ENCODE results near the gene RIF1. TPM values are rescaled to one million over a fixed set of nuclear protein-coding genes. Genes with fewer than 3 reads are reported as not detected.

The RIF1 gene
- total RNA-seq, 1 donor from 2014 or later: 96.4 TPM

DNA sequence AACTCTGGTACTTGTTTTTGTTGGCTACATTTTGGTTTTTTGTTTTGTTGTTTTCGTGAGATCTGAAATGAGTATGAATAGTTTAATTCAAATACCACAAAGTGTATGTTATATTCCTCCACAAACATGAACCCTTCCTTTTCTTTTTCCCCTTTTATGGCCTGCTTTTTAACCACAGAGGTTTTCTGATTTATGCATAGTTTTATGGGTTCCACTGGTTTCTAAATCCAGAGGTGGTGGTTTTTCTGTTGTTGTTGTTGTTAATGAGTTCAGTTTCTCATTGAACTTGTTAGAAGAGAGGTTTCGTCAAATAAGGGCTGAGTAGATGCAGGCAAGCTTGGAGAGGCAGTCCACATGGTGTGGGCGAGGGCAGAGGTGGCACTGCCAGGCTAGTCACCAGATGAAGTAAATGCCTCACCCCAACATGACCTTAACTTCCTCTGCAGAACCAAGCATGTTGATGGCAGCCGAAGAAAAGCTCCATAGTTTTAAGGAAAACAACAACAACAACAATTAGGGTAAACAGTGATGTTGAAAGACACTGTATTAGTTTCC is 72.5 kb downstream of the RIF1 start:
- Histone ChIP-seq H3F3A (ENCODE audit: low read depth) (peaks cover 9% of the 10 kb centered on the region), H3K79me2 (ENCODE audit: low read depth) (peaks cover 9% of the 10 kb centered on the region), H4K20me1 (ENCODE audit: low read depth) (no peaks in the 10 kb centered on the region), H2AFZ (replicated peaks) (no peak overlapping the region), H3K9ac (no peak overlapping the region), H3K9me3 (ENCODE audit: low read depth) (no peaks in the 10 kb centered on the region), H3K27me3 (no peaks in the 10 kb centered on the region), H3K27ac (no peak overlapping the region), H3K4me1 (no peaks in the 10 kb centered on the region), H3K4me3 (no peak overlapping the region), H3K36me3 (peaks cover 5% of the 10 kb centered on the region), H3K4me2 (no peak overlapping the region)
- H3K27me3 Mint-ChIP-seq (ENCODE audit: insufficient read depth, low read depth): no peaks in the 10 kb centered on the region
- H3K27ac Mint-ChIP-seq: no peak overlapping the region
- no peaks in the 10 kb centered on the region for H3K9me3 Mint-ChIP-seq
- no peak for DNase-seq (ENCODE audit: low spot score)
- TF ChIP-seq CTCF (IDR thresholded peaks at IDR 0.05) (no peak), EZH2phosphoT487 (IDR thresholded peaks at IDR 0.05) (no peak), EZH2 (IDR thresholded peaks at IDR 0.05) (no peak)
- H3K36me3 Mint-ChIP-seq: peaks cover 30% of the 10 kb centered on the region
- H3K4me1 Mint-ChIP-seq: no peaks in the 10 kb centered on the region
- H3K4me3 Mint-ChIP-seq: no peak overlapping the region

GRCh38 chr2:151483546-151483945 is 73.8 kb downstream of the RIF1 start:
- H3K9me3 Mint-ChIP-seq: no peaks in the 10 kb centered on the region
- no peak for DNase-seq (ENCODE audit: low spot score)
- Histone ChIP-seq H3K4me1 (no peaks in the 10 kb centered on the region), H3K9me3 (ENCODE audit: low read depth) (no peaks in the 10 kb centered on the region), H3K27me3 (no peaks in the 10 kb centered on the region), H3K79me2 (ENCODE audit: low read depth) (peaks cover 3% of the 10 kb centered on the region), H3F3A (ENCODE audit: low read depth) (peaks cover 9% of the 10 kb centered on the region), H4K20me1 (ENCODE audit: low read depth) (no peaks in the 10 kb centered on the region), H3K4me2 (no peak overlapping the region), H2AFZ (replicated peaks) (no peak overlapping the region), H3K4me3 (no peak overlapping the region), H3K36me3 (peaks cover 5% of the 10 kb centered on the region), H3K9ac (no peak overlapping the region), H3K27ac (no peak overlapping the region)
- H3K36me3 Mint-ChIP-seq: peaks cover 27% of the 10 kb centered on the region
- no peaks in the 10 kb centered on the region for H3K4me1 Mint-ChIP-seq
- TF ChIP-seq EZH2phosphoT487 (IDR thresholded peaks at IDR 0.05): no peak
- no peak for TF ChIP-seq CTCF (IDR thresholded peaks at IDR 0.05)
- TF ChIP-seq EZH2 (IDR thresholded peaks at IDR 0.05): no peak
- H3K4me3 Mint-ChIP-seq: no peak overlapping the region
- H3K27me3 Mint-ChIP-seq (ENCODE audit: insufficient read depth, low read depth): no peaks in the 10 kb centered on the region
- H3K27ac Mint-ChIP-seq: no peak overlapping the region

DNA sequence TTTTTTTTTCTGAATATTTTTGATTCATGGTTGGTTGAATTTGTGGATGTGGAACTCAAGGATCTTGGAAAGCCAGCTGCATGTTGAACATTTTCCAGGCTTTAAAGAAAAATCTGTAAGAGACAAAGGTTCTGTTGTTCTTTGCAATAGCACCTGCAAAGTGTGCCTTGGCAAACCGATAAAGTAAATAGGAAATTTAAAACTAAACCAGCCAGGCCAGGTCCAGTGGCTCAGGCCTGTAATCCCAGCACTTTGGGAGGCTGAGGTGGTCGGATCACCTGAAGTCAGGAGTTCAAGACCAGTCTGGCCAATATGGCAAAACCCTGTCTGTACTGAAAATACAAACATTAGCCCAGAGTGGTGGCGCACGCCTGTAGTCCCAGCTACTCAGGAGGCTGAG is 74.4 kb downstream of the RIF1 start:
- H3K9ac ChIP-seq: no peak overlapping the region
- no peak overlapping the region for H3K27ac ChIP-seq
- peaks cover 9% of the 10 kb centered on the region for H3F3A ChIP-seq (ENCODE audit: low read depth)
- H3K4me3 Mint-ChIP-seq: no peak overlapping the region
- no peak overlapping the region for H3K27ac Mint-ChIP-seq
- H3K27me3 ChIP-seq: no peaks in the 10 kb centered on the region
- H3K9me3 ChIP-seq (ENCODE audit: low read depth): no peaks in the 10 kb centered on the region
- TF ChIP-seq EZH2phosphoT487 (IDR thresholded peaks at IDR 0.05) (no peak), CTCF (IDR thresholded peaks at IDR 0.05) (no peak), EZH2 (IDR thresholded peaks at IDR 0.05) (no peak)
- no peaks in the 10 kb centered on the region for H3K9me3 Mint-ChIP-seq
- H3K4me1 Mint-ChIP-seq: no peaks in the 10 kb centered on the region
- H2AFZ ChIP-seq (replicated peaks): no peak overlapping the region
- peaks cover 3% of the 10 kb centered on the region for H3K79me2 ChIP-seq (ENCODE audit: low read depth)
- H3K4me3 ChIP-seq: no peak overlapping the region
- peaks cover 5% of the 10 kb centered on the region for H3K36me3 ChIP-seq
- H3K27me3 Mint-ChIP-seq (ENCODE audit: insufficient read depth, low read depth): no peaks in the 10 kb centered on the region
- no peak for DNase-seq (ENCODE audit: low spot score)
- H4K20me1 ChIP-seq (ENCODE audit: low read depth): no peaks in the 10 kb centered on the region
- H3K4me2 ChIP-seq: no peak overlapping the region
- H3K4me1 ChIP-seq: no peaks in the 10 kb centered on the region
- H3K36me3 Mint-ChIP-seq: peaks cover 27% of the 10 kb centered on the region
